GM19351 (cell line): Measurements from ENCODE around the gene GADD45B.
A peak's percentile ranks its signal among the peaks of the same experiment; 100 is the strongest.
"Not testable (repeated sequence)": the region's sequence is repeated elsewhere in the genome, so short reads cannot be mapped to it uniquely, and the experiment has no call there.

ENCODE experiments used
- ATAC-seq: cut with Tn5 transposase; IDR thresholded peaks from one replicate; pipeline ENCODE4 v1.9.1; 2021; ENCODE audit warnings: mild to moderate bottlenecking, moderate library complexity; ENCODE audit not compliant: unreplicated experiment

Gene GADD45B

DNA sequence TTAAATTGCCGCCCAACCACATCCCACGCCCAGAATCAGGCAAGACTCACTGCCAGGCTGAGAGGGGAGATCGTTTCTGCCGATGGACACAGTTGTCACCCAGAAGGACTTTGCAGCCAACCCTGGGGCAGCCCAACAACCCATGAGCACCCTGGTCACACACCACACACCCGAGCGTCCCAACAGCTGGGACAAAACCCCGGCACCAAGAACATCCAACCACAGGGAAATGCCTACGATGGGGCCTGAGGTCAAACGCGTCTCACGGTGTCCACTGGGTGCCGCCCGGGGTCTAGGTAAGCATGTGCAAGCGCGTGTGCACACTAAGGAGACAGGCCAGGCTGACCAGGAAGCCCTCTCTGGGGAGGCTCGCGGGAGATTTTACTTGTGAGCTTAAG lies 32.1 kb upstream of the GADD45B start:
- ATAC-seq = no peak

DNA sequence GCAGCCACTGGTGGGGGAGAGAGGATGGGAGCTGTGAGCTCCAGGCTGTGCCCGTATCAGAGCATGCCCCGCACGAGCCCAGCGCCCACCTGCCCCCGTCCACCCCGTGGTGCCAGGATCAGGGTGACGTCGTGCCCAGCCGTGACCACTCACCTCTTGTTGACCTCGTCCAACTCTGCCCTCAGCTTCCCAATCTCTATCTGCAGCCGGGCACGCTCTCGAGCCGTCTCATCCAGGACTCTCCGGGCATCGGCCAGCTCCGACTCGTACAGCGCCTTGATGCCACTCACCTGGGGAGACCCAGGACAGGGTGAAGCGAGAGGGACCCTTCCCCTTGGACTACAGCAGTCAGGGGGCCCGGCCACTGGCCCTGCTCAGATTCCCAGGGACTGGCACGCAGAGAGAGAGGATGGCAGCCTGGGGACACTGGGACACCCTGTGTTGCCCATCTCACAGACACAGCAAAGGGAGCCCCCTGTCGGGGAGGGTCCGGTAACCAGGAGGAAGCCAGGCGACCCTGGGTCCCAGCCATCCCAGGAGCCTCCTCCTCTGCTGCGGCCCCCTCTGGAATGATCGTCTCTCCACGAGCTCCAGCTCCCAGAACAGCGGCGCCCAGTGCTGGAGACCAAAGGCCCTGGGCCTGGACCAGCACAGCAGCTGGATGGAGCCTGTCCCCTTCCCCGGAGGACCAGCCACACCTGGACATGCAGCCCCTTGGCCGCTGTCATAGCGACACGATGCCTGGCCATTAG lies 31.5 kb upstream of the GADD45B start:
- ATAC-seq = no peak

DNA sequence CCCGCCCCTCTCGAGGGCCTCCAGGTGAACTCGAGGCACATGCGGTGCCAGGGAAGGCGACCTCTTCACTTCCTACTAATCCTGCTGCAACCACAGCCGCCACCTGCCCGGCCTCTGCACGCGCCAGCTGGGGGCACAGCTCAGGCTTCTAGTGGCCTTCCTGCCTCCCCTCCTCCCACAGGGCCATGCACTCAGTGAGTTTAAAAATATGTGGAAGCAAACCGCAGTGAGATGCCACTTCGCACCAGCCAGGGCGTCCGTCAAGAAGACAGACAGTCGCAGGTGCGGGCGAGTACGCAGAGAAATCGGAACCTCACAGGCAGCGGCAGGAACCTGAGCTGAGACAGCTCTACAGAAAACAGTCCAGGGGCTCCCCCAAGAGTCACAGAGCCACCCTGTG lies 29.5 kb upstream of the GADD45B start:
- ATAC-seq = no peak

GRCh38 chr19:2449019-2449418 lies 26.9 kb upstream of the GADD45B start:
- ATAC-seq = no peak

DNA sequence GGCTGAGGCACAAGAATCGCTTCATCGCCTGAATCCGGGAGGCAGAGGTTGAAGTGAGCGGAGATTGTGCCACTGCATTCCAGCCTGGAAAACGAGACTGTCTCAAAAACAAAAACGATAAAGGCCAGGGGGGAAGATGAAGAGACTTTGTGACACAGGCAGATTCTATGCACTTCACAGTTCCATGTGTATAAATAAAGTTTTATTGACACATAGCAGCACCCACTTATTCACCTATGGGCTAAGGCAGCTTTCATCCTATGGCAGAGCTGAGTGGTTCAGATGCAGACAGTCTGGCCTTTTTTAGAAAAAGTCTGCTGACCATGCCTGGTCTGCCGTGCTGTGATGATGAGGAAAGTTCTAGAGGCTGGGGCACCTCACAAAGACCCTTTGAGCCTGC lies 24.8 kb upstream of the GADD45B start:
- no peak for ATAC-seq

DNA sequence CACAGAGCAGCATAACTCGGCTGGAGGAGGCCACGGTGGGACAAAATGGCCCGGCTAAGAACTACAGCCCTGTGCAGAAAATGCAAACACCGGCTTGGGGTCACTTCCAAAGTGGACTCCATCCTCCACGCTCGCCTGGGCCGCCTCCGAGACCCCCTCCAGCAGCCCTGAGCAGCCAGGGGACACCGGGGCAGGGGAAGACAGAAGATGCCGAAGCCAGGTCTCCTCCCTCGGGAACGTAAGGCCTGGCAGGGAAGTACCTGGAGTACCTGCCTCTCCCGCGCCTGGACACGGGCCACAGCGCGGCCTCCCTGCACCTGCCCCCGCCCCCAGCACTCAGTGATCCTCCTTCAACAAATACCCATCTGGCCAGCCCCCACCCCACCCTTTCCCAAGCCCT lies 24.2 kb upstream of the GADD45B start:
- no peak for ATAC-seq

- ATAC-seq = no peak
These were observed 22.4 kb upstream of the GADD45B start for GRCh38 chr19:2453431-2454025.

GRCh38 chr19:2454199-2454961 lies 21.5 kb upstream of the GADD45B start:
- ATAC-seq = no peak

- ATAC-seq = no peak
These were observed 20.7 kb upstream of the GADD45B start for GRCh38 chr19:2454962-2455850.

- ATAC-seq = peak; percentile 30
These were observed 19.9 kb upstream of the GADD45B start for GRCh38 chr19:2455851-2456570.

- ATAC-seq = no peak
These were observed 18.4 kb upstream of the GADD45B start for GRCh38 chr19:2457394-2458037.

DNA sequence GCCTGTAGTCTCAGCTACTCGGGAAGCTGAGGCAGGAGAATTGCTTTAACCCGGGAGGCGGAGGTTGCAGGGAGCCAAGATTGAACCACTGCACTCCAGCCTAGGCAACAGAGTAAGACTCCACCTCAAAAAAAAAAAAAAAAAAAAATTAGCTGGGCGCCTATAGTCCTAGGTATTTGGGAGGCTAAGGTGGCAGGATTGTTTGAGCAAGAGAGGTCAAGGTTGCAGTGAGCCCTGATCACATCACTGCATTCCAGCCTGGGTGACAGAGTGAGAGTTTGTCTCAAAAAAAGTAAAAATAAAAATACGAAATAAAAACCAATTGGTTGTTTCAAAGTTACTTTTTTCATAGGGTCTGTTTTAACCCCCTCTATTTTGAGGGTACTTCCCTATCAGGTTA lies 17.9 kb upstream of the GADD45B start:
- no peak for ATAC-seq

DNA sequence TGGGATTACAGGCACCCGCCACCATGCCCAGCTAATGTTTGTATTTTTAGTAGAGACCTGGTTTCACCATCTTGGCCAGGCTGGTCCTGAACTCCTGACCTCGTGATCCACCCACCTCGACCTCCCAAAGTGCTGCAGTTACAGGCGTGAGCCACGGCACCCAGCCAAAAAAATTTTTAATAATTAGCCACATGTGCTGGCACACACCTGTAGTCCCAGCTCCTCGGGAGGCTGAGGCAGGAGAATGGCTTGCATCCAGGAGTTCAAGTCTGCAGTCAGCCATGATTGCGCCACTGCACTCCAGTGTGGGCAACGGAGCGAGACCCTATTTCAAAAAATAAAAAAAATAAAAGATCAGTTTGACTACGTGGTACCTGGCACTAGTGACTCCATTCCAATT lies 17.2 kb upstream of the GADD45B start:
- ATAC-seq = not testable (repeated sequence)

DNA sequence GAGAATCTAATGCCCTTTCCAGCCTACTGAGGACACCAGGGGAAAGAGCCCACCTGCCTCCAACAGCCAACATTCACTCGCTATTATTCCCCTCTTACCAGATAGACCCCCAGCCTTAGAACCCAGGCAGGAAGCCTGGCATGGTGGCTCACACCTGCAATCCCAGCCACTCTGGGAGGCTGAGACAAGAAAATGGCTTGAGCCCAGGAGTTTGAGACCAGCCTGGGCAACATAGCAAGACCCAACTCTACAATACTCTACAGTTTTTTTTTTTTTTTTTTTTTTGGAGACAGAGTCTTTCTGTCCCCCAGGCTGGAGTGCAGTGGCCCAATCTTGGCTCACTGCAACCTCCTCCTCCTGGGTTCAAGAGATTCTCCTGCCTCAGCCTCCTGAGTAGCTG lies 15.7 kb upstream of the GADD45B start:
- no peak for ATAC-seq

DNA sequence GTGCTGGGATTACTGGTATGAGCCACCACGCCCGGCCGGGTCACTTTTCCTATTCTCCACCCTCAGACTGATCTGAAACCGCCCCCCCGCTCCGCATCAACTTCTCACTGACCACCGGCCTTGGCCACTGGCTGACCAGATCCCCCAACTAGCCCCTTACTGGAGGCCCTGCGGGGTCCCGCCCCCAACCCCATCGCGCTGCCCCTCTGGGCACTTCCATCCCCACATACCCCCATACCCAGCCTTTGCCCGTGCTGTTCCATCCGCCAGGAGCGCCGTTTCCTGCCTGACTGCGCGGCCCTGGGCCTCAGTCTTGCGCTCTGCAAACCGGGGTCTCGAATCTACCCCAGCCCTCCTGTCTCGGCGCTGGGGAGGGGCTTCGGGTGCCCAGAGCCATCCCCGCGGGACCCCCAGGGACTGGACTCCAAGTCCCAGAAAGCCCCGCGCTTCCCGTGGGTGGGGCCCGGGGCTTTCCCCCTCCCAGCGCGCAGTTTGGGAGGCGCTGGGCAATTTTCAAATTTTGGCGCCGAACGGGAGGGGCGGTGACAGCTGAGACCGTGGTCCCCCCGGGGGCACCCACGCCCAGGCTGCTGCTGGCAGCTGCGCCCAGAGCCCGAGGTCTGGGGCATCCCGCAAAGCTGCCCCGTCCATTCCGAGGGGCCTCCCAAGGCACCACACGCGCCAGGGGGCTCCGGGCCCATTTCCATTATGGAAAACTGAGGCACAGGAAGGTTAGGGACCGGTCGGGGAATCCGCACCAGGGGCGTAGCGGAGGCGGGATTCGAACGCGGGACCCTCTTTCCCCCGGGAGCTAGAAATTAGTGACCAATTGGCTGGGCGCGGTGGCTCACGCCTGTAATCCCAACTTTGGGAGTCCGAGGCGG lies 13.9 kb upstream of the GADD45B start:
- ATAC-seq = no peak

DNA sequence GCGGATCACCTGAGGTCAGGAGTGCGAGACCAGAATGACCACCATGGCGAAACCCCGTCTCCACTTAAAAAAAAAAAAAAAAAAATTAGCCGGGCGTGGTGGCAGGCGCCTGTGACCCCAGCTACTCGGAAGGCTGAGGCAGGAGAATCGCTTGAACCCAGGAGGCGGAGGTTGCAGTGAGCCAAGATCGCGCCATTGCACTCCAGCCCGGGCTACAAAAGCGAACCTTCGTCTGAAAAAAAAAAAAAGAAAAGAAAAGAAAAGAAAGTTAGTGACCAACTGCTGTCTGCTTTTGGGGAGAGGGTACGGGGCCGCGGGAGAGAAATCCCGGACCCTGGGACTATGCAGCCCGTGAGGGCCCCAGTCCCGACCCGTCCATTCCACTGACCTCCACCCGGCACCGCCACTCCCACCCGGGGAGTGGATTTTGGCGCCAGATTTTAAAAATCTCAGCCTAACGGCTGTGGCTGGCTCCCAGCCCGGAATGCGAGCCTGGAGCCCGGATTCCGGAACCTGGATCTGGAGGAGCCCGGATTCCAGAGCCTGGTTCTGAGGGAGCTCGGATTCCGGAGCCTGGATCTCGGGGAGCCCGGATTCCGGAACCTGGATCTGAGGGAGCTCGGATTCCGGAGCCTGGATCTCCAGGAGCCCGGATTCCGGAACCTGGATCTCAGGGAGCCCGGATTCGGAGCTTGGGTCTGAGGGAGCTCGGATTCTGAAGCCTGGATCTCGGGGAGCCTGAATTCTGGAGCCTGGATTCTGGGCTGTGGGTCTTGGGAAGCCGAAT lies 13.1 kb upstream of the GADD45B start:
- ATAC-seq = no peak

- ATAC-seq = not testable (repeated sequence)
These were observed 12.2 kb upstream of the GADD45B start for GRCh38 chr19:2463694-2464093.

GRCh38 chr19:2464389-2464788 lies 11.5 kb upstream of the GADD45B start:
- no peak for ATAC-seq
